HL-60 (cell line): ENCODE data around the gene FBLN1.

ENCODE experiments used
- DNase-seq, 2 experiments: peaks; one replicate each; pipeline ENCODE4 v3.0.0-alpha.2; 2010 to 2020; ENCODE audit warnings: low read depth in 1 of 2, low spot score in 1 of 2
- H3K27ac ChIP-seq: fragments of 250-450 bp; sonication (Bioruptor Pico); replicated peaks from 2 replicates; pipeline ENCODE4 v1.5.1; 2020; ENCODE audit warnings: mild to moderate bottlenecking, moderate library complexity
- H3K27me3 ChIP-seq: fragments of 250-450 bp; sonication (Bioruptor Pico); 2 replicates; pipeline ENCODE4 v1.5.1; 2021; ENCODE audit warnings: mild to moderate bottlenecking, moderate library complexity; ENCODE audit not compliant: insufficient read depth, poor library complexity, severe bottlenecking
- H3K4me3 ChIP-seq: replicated peaks from 2 replicates; pipeline ENCODE4 v1.5.1; 2011; ENCODE audit warnings: mild to moderate bottlenecking, control low read depth, low read length; ENCODE audit not compliant: insufficient read depth
- CTCF ChIP-seq: IDR thresholded peaks from one replicate; pipeline ENCODE4 v1.5.1; 2011; ENCODE audit warnings: low read length, control low read depth, inconsistent platforms; ENCODE audit not compliant: insufficient read depth
- GABPA ChIP-seq: IDR thresholded peaks from 2 replicates; pipeline ENCODE4 v1.6.1; 2012; ENCODE audit warnings: low read depth
- POLR2AphosphoS5 ChIP-seq: IDR thresholded peaks from 2 replicates; pipeline ENCODE4 v1.6.1; 2012; ENCODE audit warnings: low read depth
- REST ChIP-seq: IDR thresholded peaks from 2 replicates; pipeline ENCODE4 v1.6.1; 2012; ENCODE audit warnings: low read depth; ENCODE audit not compliant: insufficient replicate concordance
- SPI1 ChIP-seq: IDR thresholded peaks from 2 replicates; pipeline ENCODE4 v1.6.1; 2012; ENCODE audit warnings: low read depth, mild to moderate bottlenecking, borderline replicate concordance

FBLN1 gene

GRCh38 chr22:45563362-45564040 is 60.8 kb downstream of the FBLN1 start:
- Histone ChIP-seq H3K27ac (no peak overlapping the region), H3K4me3 (no peak overlapping the region), H3K27me3 (peaks cover 9% of the 10 kb centered on the region)
- DNase-seq, result no peak
- TF ChIP-seq GABPA, result no peak
- TF ChIP-seq CTCF, result no peak
- no peak for TF ChIP-seq REST
- TF ChIP-seq SPI1, result no peak
- TF ChIP-seq POLR2AphosphoS5, result no peak

- H3K4me3 ChIP-seq, result no peak overlapping the region
- H3K27me3 ChIP-seq, result peaks cover 9% of the 10 kb centered on the region
- DNase-seq, result no peak
- TF ChIP-seq GABPA (no peak), POLR2AphosphoS5 (no peak), REST (no peak), SPI1 (no peak), CTCF (no peak)
- H3K27ac ChIP-seq, result no peak overlapping the region
These were observed 61.8 kb downstream of the FBLN1 start for GRCh38 chr22:45564349-45565030.

- no peak for TF ChIP-seq CTCF
- TF ChIP-seq GABPA, result no peak
- TF ChIP-seq POLR2AphosphoS5, result no peak
- TF ChIP-seq SPI1, result no peak
- no peak for TF ChIP-seq REST
These were observed 62.5 kb downstream of the FBLN1 start for GRCh38 chr22:45565171-45565570.

More at GRCh38 chr22:45565171-45565570, 62.5 kb downstream of the FBLN1 start:
- Histone ChIP-seq H3K4me3 (no peak overlapping the region), H3K27ac (no peak overlapping the region), H3K27me3 (peaks cover 9% of the 10 kb centered on the region)
- no peak for DNase-seq
